Lower leg skin (tissue), 4 donors: Measurements from ENCODE around the gene NOP10. TPM values are rescaled to one million over a fixed set of nuclear protein-coding genes. Genes with fewer than 3 reads are reported as not detected.
"Not testable (repeated sequence)": the region's sequence is repeated elsewhere in the genome, so short reads cannot be mapped to it uniquely, and the experiment has no call there.

Experiments used
- DNase-seq, 2 donors: peaks; one replicate each; pipeline ENCODE4 v3.0.0-alpha.2; 2019; ENCODE audit warnings: low spot score in 2 of 2
- H3K4me3 ChIP-seq: fragments of 200-600 bp; sonication (generic); 2 replicates; pipeline ENCODE4 v1.5.1; 2017; ENCODE audit warnings: mild to moderate bottlenecking, low read depth; ENCODE audit not compliant: poor library complexity, severe bottlenecking
- POLR2A ChIP-seq, 2 donors: fragments of 450-650 bp; IDR thresholded peaks; one replicate each; pipeline ENCODE4 v1.6.1; 2016 to 2017; ENCODE audit warnings: antibody characterized with exemption in 2 of 2, mild to moderate bottlenecking in 1 of 2, moderate library complexity in 1 of 2
- WGBS, 2 donors: methylation state at CpG; one replicate each; pipeline ENCODE4 v1.1.5; 2018; 5-methylcytosine and 5-hydroxymethylcytosine counted together
- intact Hi-C: fragments of 100-400 bp; cut with DNase I; formaldehyde crosslinking; loops from one replicate; pipeline ENCODE4 v1.15.0; 2023; ENCODE audit warnings: low total_unique reads
- total RNA-seq, 4 donors: library from RNA; depleted of rRNA; stranded (reverse); fragments of >200 nt; gene quantifications; one replicate each; pipeline ENCODE4 v1.1.0, GENCODE V29; 2016
- TF ChIP-seq, protein P1 (sequence below), 3 donors: fragments of 450-650 bp; IDR thresholded peaks; one replicate each; pipeline ENCODE4 v1.5.1; 2016; ENCODE audit warnings: antibody characterized with exemption in 3 of 3, mild to moderate bottlenecking in 3 of 3, moderate library complexity in 2 of 3

Gene NOP10
- 100 to 1,000 TPM; 107 to 129 (median 124) TPM for total RNA-seq

GRCh38 chr15:34342737-34343575 lies at the start of gene NOP10, which contains the start of gene NUTM1:
Gene NOP10, minus strand, starts transcription at chr15:34343136. Its CDS starts 63 bp downstream, at chr15:34343073.
Gene NUTM1, plus strand, starts transcription at chr15:34343315. Its CDS starts 382 bp downstream, at chr15:34343697.
- H3K4me3 ChIP-seq = peak within 1 kb of the TSS; percentile 67
- intact Hi-C loops = no loop called here
- WGBS, 2 donors = 2% methylated on average over 38 of the region's 38 CpGs
- peak; percentile 92 to 98 for DNase-seq
- TF ChIP-seq POLR2A (IDR thresholded peaks at IDR 0.05) = peak in 1 of 2 donors; percentile 15
- TF ChIP-seq, protein P1, sequence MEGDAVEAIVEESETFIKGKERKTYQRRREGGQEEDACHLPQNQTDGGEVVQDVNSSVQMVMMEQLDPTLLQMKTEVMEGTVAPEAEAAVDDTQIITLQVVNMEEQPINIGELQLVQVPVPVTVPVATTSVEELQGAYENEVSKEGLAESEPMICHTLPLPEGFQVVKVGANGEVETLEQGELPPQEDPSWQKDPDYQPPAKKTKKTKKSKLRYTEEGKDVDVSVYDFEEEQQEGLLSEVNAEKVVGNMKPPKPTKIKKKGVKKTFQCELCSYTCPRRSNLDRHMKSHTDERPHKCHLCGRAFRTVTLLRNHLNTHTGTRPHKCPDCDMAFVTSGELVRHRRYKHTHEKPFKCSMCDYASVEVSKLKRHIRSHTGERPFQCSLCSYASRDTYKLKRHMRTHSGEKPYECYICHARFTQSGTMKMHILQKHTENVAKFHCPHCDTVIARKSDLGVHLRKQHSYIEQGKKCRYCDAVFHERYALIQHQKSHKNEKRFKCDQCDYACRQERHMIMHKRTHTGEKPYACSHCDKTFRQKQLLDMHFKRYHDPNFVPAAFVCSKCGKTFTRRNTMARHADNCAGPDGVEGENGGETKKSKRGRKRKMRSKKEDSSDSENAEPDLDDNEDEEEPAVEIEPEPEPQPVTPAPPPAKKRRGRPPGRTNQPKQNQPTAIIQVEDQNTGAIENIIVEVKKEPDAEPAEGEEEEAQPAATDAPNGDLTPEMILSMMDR (IDR thresholded peaks at IDR 0.05) = peak in 1 of 3 donors; percentile 93

GRCh38 chr15:34389594-34390086 lies 46.7 kb upstream of the NOP10 start:
- H3K4me3 ChIP-seq, intact Hi-C loops, DNase-seq: not testable (repeated sequence)
- no CpG with 5 or more reads among the region's 16 CpGs for WGBS, 2 donors

DNA sequence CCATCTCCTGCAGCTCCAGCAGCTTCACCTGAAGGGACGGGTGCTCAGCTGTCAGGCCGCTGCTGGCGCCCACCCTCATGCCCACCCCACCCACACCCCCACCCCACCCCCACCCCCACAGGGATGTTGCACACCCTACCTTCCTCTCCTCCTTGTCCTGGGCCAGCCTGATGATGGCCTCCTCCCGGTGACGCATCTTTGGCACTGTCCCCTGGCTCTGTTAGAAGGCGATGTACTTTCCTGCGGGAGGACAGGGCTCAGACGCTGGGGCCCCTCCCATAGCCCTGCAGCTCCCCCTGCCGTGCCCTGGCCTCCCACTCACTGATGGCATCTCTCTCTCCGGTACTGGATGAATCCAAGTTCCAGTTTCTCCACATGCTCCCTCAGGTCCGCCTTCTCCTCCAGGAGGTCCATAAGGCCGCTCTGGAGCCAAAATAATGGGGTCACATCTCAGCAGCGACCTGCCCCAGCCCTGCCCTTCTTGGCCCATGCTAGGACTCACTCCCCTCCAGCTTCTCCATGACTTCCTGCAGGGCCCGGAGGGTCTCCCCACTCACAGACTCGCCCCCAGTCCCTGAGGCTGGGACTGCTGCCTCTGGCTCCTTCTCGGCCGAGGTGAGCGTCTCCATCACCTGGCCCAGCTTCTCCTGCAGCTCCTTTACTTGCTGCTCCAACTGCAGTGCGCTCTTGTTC lies 39.0 kb upstream of the NOP10 start:
- WGBS, 2 donors = no CpG with 5 or more reads among the region's 19 CpGs
- H3K4me3 ChIP-seq, intact Hi-C loops: not testable (repeated sequence)

GRCh38 chr15:34380491-34380890 lies 37.6 kb upstream of the NOP10 start:
- intact Hi-C loops = not testable (repeated sequence)

More for the DNA sequence above, 39.0 kb upstream of the NOP10 start:
- DNase-seq = not testable (repeated sequence)

GRCh38 chr15:34376856-34377255 lies 33.9 kb upstream of the NOP10 start:
- 95 to 97% methylated on average over 2 of the region's 2 CpGs for WGBS, 2 donors
- H3K4me3 ChIP-seq = no peak overlapping the region
- intact Hi-C loops = no loop called here
- no peak for DNase-seq
- TF ChIP-seq POLR2A (IDR thresholded peaks at IDR 0.05) = no peak
- TF ChIP-seq, protein P1 (IDR thresholded peaks at IDR 0.05) = no peak

More at GRCh38 chr15:34380491-34380890, 37.6 kb upstream of the NOP10 start:
- WGBS, 2 donors = 73 to 84% methylated on average over 4 of the region's 4 CpGs
- H3K4me3 ChIP-seq = not testable (repeated sequence)
- peak in 1 of 2 donors; percentile 14 for DNase-seq

DNA sequence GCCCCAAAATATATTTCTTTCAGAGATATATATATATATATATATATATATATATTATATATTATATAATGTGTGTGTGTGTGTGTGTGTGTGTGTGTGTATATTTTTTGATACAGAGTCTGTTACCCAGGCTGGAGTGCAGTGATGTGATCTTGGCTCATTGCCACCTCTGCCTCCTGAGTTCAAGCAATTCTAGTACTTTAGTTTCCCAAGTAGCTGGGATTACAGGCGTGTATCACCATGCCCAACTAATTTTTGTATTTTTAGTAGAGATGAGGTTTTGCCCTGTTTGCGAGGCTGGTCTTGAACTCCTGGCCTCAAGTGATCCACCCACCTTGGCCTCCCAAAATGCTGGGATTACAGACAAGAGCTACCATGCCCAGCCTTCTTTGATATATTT lies 32.6 kb upstream of the NOP10 start:
- intact Hi-C loops, H3K4me3 ChIP-seq, DNase-seq: not testable (repeated sequence)
- 95 to 100% methylated on average over 2 of the region's 2 CpGs for WGBS, 2 donors

GRCh38 chr15:34374816-34375215 lies 31.9 kb upstream of the NOP10 start:
- no peak for DNase-seq
- intact Hi-C loops = no loop called here
- TF ChIP-seq, protein P1 (IDR thresholded peaks at IDR 0.05) = no peak
- no peak for TF ChIP-seq POLR2A (IDR thresholded peaks at IDR 0.05)
- H3K4me3 ChIP-seq = no peak overlapping the region
- 88 to 96% methylated on average over 2 of the region's 2 CpGs for WGBS, 2 donors
